ENCODE data around the gene F5. TPM values are rescaled to one million over a fixed set of nuclear protein-coding genes. Genes with fewer than 3 reads are reported as not detected.

Gene F5
- total and polyA plus RNA-seq, 2 donors (not counting 1 experiment from before 2014, with no cell fraction given): under 0.01 TPM; not detected in 1

GRCh38 chr1:169586067-169586394 lies 250 bp downstream of the F5 start:
- Histone ChIP-seq H3K27me3 (ENCODE audit: control insufficient read depth, insufficient read depth, low read length) (no peaks in the 10 kb centered on the region), H3K36me3 (ENCODE audit: control insufficient read depth, insufficient read depth, low read length) (no peaks in the 10 kb centered on the region), H3K9me3 (ENCODE audit: control insufficient read depth, insufficient read depth, low read depth, low read length) (no peaks in the 10 kb centered on the region), H3K79me2 (ENCODE audit: control insufficient read depth, insufficient read depth, low read length) (no peaks in the 10 kb centered on the region), H3K4me1 (ENCODE audit: control insufficient read depth, extremely low read depth, insufficient read depth, low read length) (no peaks in the 10 kb centered on the region), H3K27ac (ENCODE audit: insufficient read depth, low read length) (no peak overlapping the region), H3K4me2 (ENCODE audit: extremely low read depth, insufficient read depth, low read length) (peak overlapping the region; percentile 8), H3K4me3 (replicated peaks in 1 of 4; ENCODE audit: control extremely low read depth in 1 of 4, insufficient read depth in 1 of 4, low read depth in 3 of 4, low read length in 4 of 4) (no peak overlapping the region), H4K20me1 (ENCODE audit: control insufficient read depth, extremely low read depth, insufficient read depth, low read length) (no peaks in the 10 kb centered on the region), H3K9ac (ENCODE audit: insufficient read depth, low read length) (no peak overlapping the region), H2AFZ (ENCODE audit: low read length) (no peak overlapping the region)
- DNase-seq (ENCODE audit: low read depth in 2 of 2): no peak
- TF ChIP-seq CTCF (conservative IDR thresholded peaks at IDR 0.05 in 1 of 2, IDR thresholded peaks at IDR 0.05 in 1 of 2; ENCODE audit: low read depth in 1 of 2, low read length in 2 of 2) (no peak), EZH2 (IDR thresholded peaks at IDR 0.05; ENCODE audit: low read length, missing control alignments) (no peak)

- H2AFZ ChIP-seq (ENCODE audit: low read length): no peak overlapping the region
- no peak overlapping the region for H3K9ac ChIP-seq (ENCODE audit: insufficient read depth, low read length)
- DNase-seq (ENCODE audit: low read depth in 2 of 2): no peak
- no peaks in the 10 kb centered on the region for H3K9me3 ChIP-seq (ENCODE audit: control insufficient read depth, insufficient read depth, low read depth, low read length)
- H3K36me3 ChIP-seq (ENCODE audit: control insufficient read depth, insufficient read depth, low read length): no peaks in the 10 kb centered on the region
- TF ChIP-seq EZH2 (IDR thresholded peaks at IDR 0.05; ENCODE audit: low read length, missing control alignments) (no peak), CTCF (conservative IDR thresholded peaks at IDR 0.05 in 1 of 2, IDR thresholded peaks at IDR 0.05 in 1 of 2; ENCODE audit: low read depth in 1 of 2, low read length in 2 of 2) (no peak)
- H3K4me2 ChIP-seq (ENCODE audit: extremely low read depth, insufficient read depth, low read length): no peak overlapping the region
- no peak overlapping the region for H3K27ac ChIP-seq (ENCODE audit: insufficient read depth, low read length)
- no peaks in the 10 kb centered on the region for H3K27me3 ChIP-seq (ENCODE audit: control insufficient read depth, insufficient read depth, low read length)
- no peaks in the 10 kb centered on the region for H3K4me1 ChIP-seq (ENCODE audit: control insufficient read depth, extremely low read depth, insufficient read depth, low read length)
- H3K79me2 ChIP-seq (ENCODE audit: control insufficient read depth, insufficient read depth, low read length): no peaks in the 10 kb centered on the region
- H3K4me3 ChIP-seq (replicated peaks in 1 of 4; ENCODE audit: control extremely low read depth in 1 of 4, insufficient read depth in 1 of 4, low read depth in 3 of 4, low read length in 4 of 4): no peak overlapping the region
- H4K20me1 ChIP-seq (ENCODE audit: control insufficient read depth, extremely low read depth, insufficient read depth, low read length): no peaks in the 10 kb centered on the region
Observed at GRCh38 chr1:169585181-169585580, 1.1 kb downstream of the F5 start.

DNA sequence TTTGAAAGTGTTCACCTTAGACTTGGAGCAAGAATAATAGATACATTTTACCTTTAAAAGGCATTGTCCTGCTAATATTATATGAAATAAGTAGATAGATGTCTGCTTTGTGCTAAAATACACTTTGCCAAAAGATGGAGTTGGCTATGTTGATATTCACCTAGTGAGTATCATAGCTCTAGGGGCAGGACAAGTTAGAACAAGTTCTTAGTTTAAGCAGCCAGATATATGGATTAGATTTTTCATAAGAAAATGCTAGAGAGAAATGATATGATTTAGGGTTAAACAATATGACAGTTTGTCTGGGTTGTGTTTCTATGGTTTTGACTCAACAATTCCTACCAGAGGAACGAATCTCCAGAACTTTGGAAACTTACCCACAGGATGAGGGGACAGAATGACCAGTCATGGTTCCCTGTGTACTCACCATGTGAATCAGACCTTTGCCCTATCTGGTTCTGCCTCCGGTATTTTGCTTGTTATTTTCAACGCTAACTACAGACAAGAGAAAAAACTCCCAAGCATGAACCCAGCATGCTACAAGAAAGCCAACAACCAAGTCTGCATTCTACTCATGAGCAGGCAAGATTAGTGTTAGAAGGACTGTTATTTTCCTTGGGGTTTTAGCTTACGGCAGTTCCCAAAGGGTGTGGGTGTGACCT lies 1.7 kb downstream of the F5 start:
- H3K4me1 ChIP-seq (ENCODE audit: control insufficient read depth, extremely low read depth, insufficient read depth, low read length): no peaks in the 10 kb centered on the region
- H2AFZ ChIP-seq (ENCODE audit: low read length): no peak overlapping the region
- H3K9me3 ChIP-seq (ENCODE audit: control insufficient read depth, insufficient read depth, low read depth, low read length): no peaks in the 10 kb centered on the region
- H3K27me3 ChIP-seq (ENCODE audit: control insufficient read depth, insufficient read depth, low read length): no peaks in the 10 kb centered on the region
- no peak overlapping the region for H3K4me3 ChIP-seq (replicated peaks in 1 of 4; ENCODE audit: control extremely low read depth in 1 of 4, insufficient read depth in 1 of 4, low read depth in 3 of 4, low read length in 4 of 4)
- no peaks in the 10 kb centered on the region for H3K36me3 ChIP-seq (ENCODE audit: control insufficient read depth, insufficient read depth, low read length)
- H4K20me1 ChIP-seq (ENCODE audit: control insufficient read depth, extremely low read depth, insufficient read depth, low read length): no peaks in the 10 kb centered on the region
- TF ChIP-seq EZH2 (IDR thresholded peaks at IDR 0.05; ENCODE audit: low read length, missing control alignments) (no peak), CTCF (conservative IDR thresholded peaks at IDR 0.05 in 1 of 2, IDR thresholded peaks at IDR 0.05 in 1 of 2; ENCODE audit: low read depth in 1 of 2, low read length in 2 of 2) (no peak)
- no peak overlapping the region for H3K4me2 ChIP-seq (ENCODE audit: extremely low read depth, insufficient read depth, low read length)
- H3K9ac ChIP-seq (ENCODE audit: insufficient read depth, low read length): no peak overlapping the region
- no peak overlapping the region for H3K27ac ChIP-seq (ENCODE audit: insufficient read depth, low read length)
- no peaks in the 10 kb centered on the region for H3K79me2 ChIP-seq (ENCODE audit: control insufficient read depth, insufficient read depth, low read length)
- no peak for DNase-seq (ENCODE audit: low read depth in 2 of 2)
